ENCODE data around the gene WNT11.

The WNT11 gene

GRCh38 chr11:76197941-76198640, 8.2 kb downstream of the WNT11 start:
- Mint-ChIP-seq H3K4me1 (ENCODE audit: low read depth in 2 of 2) (peaks cover 0 to 11% of the 10 kb centered on the region in 2 donors), H3K36me3 (ENCODE audit: insufficient read depth) (peaks cover 17% of the 10 kb centered on the region), H3K27ac (peak overlapping the region in 1 of 2 donors; percentile 1), H3K9me3 (no peaks in the 10 kb centered on the region), H3K4me3 (no peak overlapping the region), H3K27me3 (peaks cover 0 to 5% of the 10 kb centered on the region in 2 donors)
- no peak for ATAC-seq (replicated peaks)
- DNase-seq: no peak

GRCh38 chr11:76197332-76197731, 9.0 kb downstream of the WNT11 start:
- ATAC-seq (replicated peaks) (no peak), DNase-seq (no peak)
- Mint-ChIP-seq H3K27ac (no peak overlapping the region), H3K9me3 (no peaks in the 10 kb centered on the region), H3K36me3 (ENCODE audit: insufficient read depth) (peaks cover 17% of the 10 kb centered on the region), H3K4me3 (no peak overlapping the region), H3K4me1 (ENCODE audit: low read depth in 2 of 2) (peaks cover 0 to 11% of the 10 kb centered on the region in 2 donors), H3K27me3 (peaks cover 0 to 5% of the 10 kb centered on the region in 2 donors)

- H3K27me3 Mint-ChIP-seq: peaks cover 0 to 5% of the 10 kb centered on the region in 2 donors
- H3K4me3 Mint-ChIP-seq: no peak overlapping the region
- peaks cover 0 to 11% of the 10 kb centered on the region in 2 donors for H3K4me1 Mint-ChIP-seq (ENCODE audit: low read depth in 2 of 2)
- H3K36me3 Mint-ChIP-seq (ENCODE audit: insufficient read depth): peaks cover 15% of the 10 kb centered on the region
- DNase-seq (no peak), ATAC-seq (replicated peaks) (no peak)
- H3K9me3 Mint-ChIP-seq: no peaks in the 10 kb centered on the region
- H3K27ac Mint-ChIP-seq: no peak overlapping the region
Measured at GRCh38 chr11:76196849-76197248, 9.5 kb downstream of the WNT11 start.

GRCh38 chr11:76194872-76195668, 11.2 kb downstream of the WNT11 start:
- Mint-ChIP-seq H3K4me1 (ENCODE audit: low read depth in 2 of 2) (peaks cover 0 to 4% of the 10 kb centered on the region in 2 donors), H3K4me3 (no peak overlapping the region), H3K27me3 (no peaks in the 10 kb centered on the region), H3K27ac (no peak overlapping the region), H3K9me3 (no peaks in the 10 kb centered on the region), H3K36me3 (ENCODE audit: insufficient read depth) (peaks cover 10% of the 10 kb centered on the region)
- no peak for DNase-seq
- ATAC-seq (replicated peaks): no peak

- Mint-ChIP-seq H3K36me3 (ENCODE audit: insufficient read depth) (peaks cover 6% of the 10 kb centered on the region), H3K27ac (no peak overlapping the region), H3K4me1 (ENCODE audit: low read depth in 2 of 2) (no peaks in the 10 kb centered on the region), H3K27me3 (no peaks in the 10 kb centered on the region), H3K4me3 (no peak overlapping the region), H3K9me3 (no peaks in the 10 kb centered on the region)
- DNase-seq (no peak), ATAC-seq (replicated peaks) (no peak)
Measured at GRCh38 chr11:76193219-76193618, 13.1 kb downstream of the WNT11 start.

- DNase-seq (no peak), ATAC-seq (replicated peaks) (no peak)
- Mint-ChIP-seq H3K27me3 (no peaks in the 10 kb centered on the region), H3K9me3 (no peaks in the 10 kb centered on the region), H3K4me1 (ENCODE audit: low read depth in 2 of 2) (no peaks in the 10 kb centered on the region), H3K36me3 (ENCODE audit: insufficient read depth) (peaks cover 4% of the 10 kb centered on the region), H3K4me3 (no peak overlapping the region), H3K27ac (no peak overlapping the region)
Measured at GRCh38 chr11:76190376-76190775, 15.9 kb downstream of the WNT11 start.

GRCh38 chr11:76189682-76190081, 16.6 kb downstream of the WNT11 start:
- no peaks in the 10 kb centered on the region for H3K27me3 Mint-ChIP-seq
- ATAC-seq (replicated peaks) (no peak), DNase-seq (no peak)
- no peaks in the 10 kb centered on the region for H3K4me1 Mint-ChIP-seq (ENCODE audit: low read depth in 2 of 2)
- peaks cover 6% of the 10 kb centered on the region for H3K36me3 Mint-ChIP-seq (ENCODE audit: insufficient read depth)
- no peaks in the 10 kb centered on the region for H3K9me3 Mint-ChIP-seq
- peak overlapping the region in 1 of 2 donors; percentile 4 for H3K27ac Mint-ChIP-seq
- H3K4me3 Mint-ChIP-seq: no peak overlapping the region

- Mint-ChIP-seq H3K27ac (peak overlapping the region in 1 of 2 donors; percentile 4), H3K27me3 (no peaks in the 10 kb centered on the region), H3K36me3 (ENCODE audit: insufficient read depth) (peaks cover 6% of the 10 kb centered on the region), H3K4me3 (no peak overlapping the region), H3K4me1 (ENCODE audit: low read depth in 2 of 2) (peaks cover 0 to 1% of the 10 kb centered on the region in 2 donors), H3K9me3 (no peaks in the 10 kb centered on the region)
- ATAC-seq (replicated peaks) (no peak), DNase-seq (no peak)
Measured at GRCh38 chr11:76188873-76189272, 17.4 kb downstream of the WNT11 start.

GRCh38 chr11:76186776-76187279, 19.5 kb downstream of the WNT11 start:
- H3K27ac Mint-ChIP-seq: no peak overlapping the region
- DNase-seq (no peak), ATAC-seq (replicated peaks) (no peak)
- no peaks in the 10 kb centered on the region for H3K9me3 Mint-ChIP-seq
- H3K4me1 Mint-ChIP-seq (ENCODE audit: low read depth in 2 of 2): peaks cover 0 to 1% of the 10 kb centered on the region in 2 donors
- no peak overlapping the region for H3K4me3 Mint-ChIP-seq
- no peaks in the 10 kb centered on the region for H3K27me3 Mint-ChIP-seq
- peaks cover 8% of the 10 kb centered on the region for H3K36me3 Mint-ChIP-seq (ENCODE audit: insufficient read depth)

- Mint-ChIP-seq H3K4me1 (ENCODE audit: low read depth in 2 of 2) (peaks cover 0 to 1% of the 10 kb centered on the region in 2 donors), H3K4me3 (no peak overlapping the region), H3K27ac (peak overlapping the region in 1 of 2 donors; percentile 73), H3K36me3 (ENCODE audit: insufficient read depth) (peaks cover 6% of the 10 kb centered on the region), H3K9me3 (no peaks in the 10 kb centered on the region), H3K27me3 (no peaks in the 10 kb centered on the region)
- ATAC-seq (replicated peaks): no peak
- no peak for DNase-seq
Measured at GRCh38 chr11:76185931-76186401, 20.3 kb downstream of the WNT11 start.

- H3K4me3 Mint-ChIP-seq: no peak overlapping the region
- DNase-seq (no peak), ATAC-seq (replicated peaks) (no peak)
- H3K27ac Mint-ChIP-seq: peak overlapping the region in 1 of 2 donors; percentile 73
- H3K4me1 Mint-ChIP-seq (ENCODE audit: low read depth in 2 of 2): peaks cover 0 to 1% of the 10 kb centered on the region in 2 donors
- H3K9me3 Mint-ChIP-seq: no peaks in the 10 kb centered on the region
- no peaks in the 10 kb centered on the region for H3K27me3 Mint-ChIP-seq
- peaks cover 6% of the 10 kb centered on the region for H3K36me3 Mint-ChIP-seq (ENCODE audit: insufficient read depth)
Measured at GRCh38 chr11:76185511-76185910, 20.8 kb downstream of the WNT11 start.

- Mint-ChIP-seq H3K4me1 (ENCODE audit: low read depth in 2 of 2) (peaks cover 0 to 1% of the 10 kb centered on the region in 2 donors), H3K36me3 (ENCODE audit: insufficient read depth) (peaks cover 6% of the 10 kb centered on the region), H3K27me3 (no peaks in the 10 kb centered on the region), H3K27ac (peak overlapping the region; percentile 73 to 78), H3K4me3 (no peak overlapping the region), H3K9me3 (no peaks in the 10 kb centered on the region)
- no peak for DNase-seq
- ATAC-seq (replicated peaks): no peak
Measured at GRCh38 chr11:76184551-76184993, 21.7 kb downstream of the WNT11 start.

- H3K27me3 Mint-ChIP-seq: no peaks in the 10 kb centered on the region
- ATAC-seq (replicated peaks): no peak
Measured at GRCh38 chr11:76181371-76181770, 24.9 kb downstream of the WNT11 start.

More at GRCh38 chr11:76181371-76181770, 24.9 kb downstream of the WNT11 start:
- no peak for DNase-seq
- peaks cover 6% of the 10 kb centered on the region for H3K36me3 Mint-ChIP-seq (ENCODE audit: insufficient read depth)
- H3K4me1 Mint-ChIP-seq (ENCODE audit: low read depth in 2 of 2): peaks cover 0 to 1% of the 10 kb centered on the region in 2 donors
- H3K9me3 Mint-ChIP-seq: no peaks in the 10 kb centered on the region
- no peak overlapping the region for H3K27ac Mint-ChIP-seq
- no peak overlapping the region for H3K4me3 Mint-ChIP-seq
